Mesodermal cell (in vitro differentiated cells): ENCODE data around the gene EIF4A3.

ENCODE experiments used
- H3K27ac ChIP-seq: 2 replicates; pipeline ENCODE4 v1.7.0; 2013; ENCODE audit warnings: mild to moderate bottlenecking, low read depth, low read length, moderate library complexity; ENCODE audit not compliant: severe bottlenecking
- H3K36me3 ChIP-seq: 2 replicates; pipeline ENCODE4 v1.7.1; 2013; ENCODE audit warnings: mild to moderate bottlenecking, low read length, moderate library complexity; ENCODE audit not compliant: control insufficient read depth, insufficient read depth
- H3K4me1 ChIP-seq: one replicate; pipeline ENCODE4 v1.7.1; 2013; ENCODE audit warnings: mild to moderate bottlenecking, low read length; ENCODE audit not compliant: insufficient read depth, control insufficient read depth, poor library complexity, severe bottlenecking
- H3K4me3 ChIP-seq: 2 replicates; pipeline ENCODE4 v1.7.0; 2013; ENCODE audit warnings: low read length, control low read depth, mild to moderate bottlenecking; ENCODE audit not compliant: insufficient read depth, poor library complexity, severe bottlenecking; ENCODE audit errors: extremely low read depth
- H3K9me3 ChIP-seq: 2 replicates; pipeline ENCODE4 v1.7.1; 2013; ENCODE audit warnings: mild to moderate bottlenecking, low read length, moderate library complexity; ENCODE audit not compliant: control insufficient read depth
- WGBS, 2 experiments: methylation state at CpG; one replicate each; pipeline ENCODE4 v1.1.5; 2013; ENCODE audit warnings: missing lambda C conversion rate in 2 of 2; ENCODE audit not compliant: insufficient coverage in 2 of 2; 5-methylcytosine and 5-hydroxymethylcytosine counted together

Gene EIF4A3

DNA sequence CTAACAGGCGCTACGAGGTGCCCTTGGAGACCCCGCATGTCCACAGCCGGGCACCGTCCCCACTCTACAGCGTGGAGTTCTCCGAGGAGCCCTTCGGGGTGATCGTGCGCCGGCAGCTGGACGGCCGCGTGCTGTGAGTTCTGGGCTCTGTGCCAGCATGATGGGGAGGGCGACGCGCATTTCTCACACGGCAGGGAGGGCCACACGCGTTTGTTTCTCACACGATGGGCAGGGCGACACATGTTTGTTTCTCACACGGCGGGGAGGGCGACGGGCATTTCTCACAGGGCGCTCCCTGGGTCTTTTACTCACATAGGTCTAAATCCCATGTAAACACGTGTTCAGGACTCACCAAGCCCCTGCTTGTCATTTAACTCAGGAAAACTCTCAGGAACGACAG is 41.2 kb downstream of the EIF4A3 start:
- no peak overlapping the region for H3K27ac ChIP-seq
- no peaks in the 10 kb centered on the region for H3K36me3 ChIP-seq
- peaks cover 14% of the 10 kb centered on the region for H3K4me1 ChIP-seq
- H3K9me3 ChIP-seq, result no peaks in the 10 kb centered on the region
- 91 to 92% methylated on average over 29 of the region's 29 CpGs for WGBS, 2 experiments
- H3K4me3 ChIP-seq, result no peak overlapping the region

DNA sequence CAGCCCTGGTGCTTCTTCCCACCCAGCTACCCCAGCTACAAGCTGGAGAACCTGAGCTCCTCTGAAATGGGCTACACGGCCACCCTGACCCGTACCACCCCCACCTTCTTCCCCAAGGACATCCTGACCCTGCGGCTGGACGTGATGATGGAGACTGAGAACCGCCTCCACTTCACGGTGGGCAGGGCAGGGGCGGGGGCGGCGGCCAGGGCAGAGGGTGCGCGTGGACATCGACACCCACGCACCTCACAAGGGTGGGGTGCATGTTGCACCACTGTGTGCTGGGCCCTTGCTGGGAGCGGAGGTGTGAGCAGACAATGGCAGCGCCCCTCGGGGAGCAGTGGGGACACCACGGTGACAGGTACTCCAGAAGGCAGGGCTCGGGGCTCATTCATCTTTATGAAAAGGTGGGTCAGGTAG is 42.0 kb downstream of the EIF4A3 start:
- Histone ChIP-seq H3K4me1 (peaks cover 14% of the 10 kb centered on the region), H3K9me3 (no peaks in the 10 kb centered on the region), H3K36me3 (no peaks in the 10 kb centered on the region), H3K27ac (no peak overlapping the region), H3K4me3 (no peak overlapping the region)
- 91 to 97% methylated on average over 18 of the region's 18 CpGs for WGBS, 2 experiments

DNA sequence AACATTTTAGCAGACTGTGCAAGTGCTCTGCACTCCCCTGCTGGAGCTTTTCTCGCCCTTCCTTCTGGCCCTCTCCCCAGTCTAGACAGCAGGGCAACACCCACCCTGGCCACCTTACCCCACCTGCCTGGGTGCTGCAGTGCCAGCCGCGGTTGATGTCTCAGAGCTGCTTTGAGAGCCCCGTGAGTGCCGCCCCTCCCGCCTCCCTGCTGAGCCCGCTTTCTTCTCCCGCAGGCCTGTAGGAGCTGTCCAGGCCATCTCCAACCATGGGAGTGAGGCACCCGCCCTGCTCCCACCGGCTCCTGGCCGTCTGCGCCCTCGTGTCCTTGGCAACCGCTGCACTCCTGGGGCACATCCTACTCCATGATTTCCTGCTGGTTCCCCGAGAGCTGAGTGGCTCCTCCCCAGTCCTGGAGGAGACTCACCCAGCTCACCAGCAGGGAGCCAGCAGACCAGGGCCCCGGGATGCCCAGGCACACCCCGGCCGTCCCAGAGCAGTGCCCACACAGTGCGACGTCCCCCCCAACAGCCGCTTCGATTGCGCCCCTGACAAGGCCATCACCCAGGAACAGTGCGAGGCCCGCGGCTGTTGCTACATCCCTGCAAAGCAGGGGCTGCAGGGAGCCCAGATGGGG is 42.5 kb downstream of the EIF4A3 start:
- 75 to 88% methylated on average over 16 to 26 of the region's 26 CpGs for WGBS, 2 experiments
- Histone ChIP-seq H3K4me3 (no peak overlapping the region), H3K4me1 (peaks cover 14% of the 10 kb centered on the region), H3K36me3 (no peaks in the 10 kb centered on the region), H3K27ac (no peak overlapping the region), H3K9me3 (no peaks in the 10 kb centered on the region)

DNA sequence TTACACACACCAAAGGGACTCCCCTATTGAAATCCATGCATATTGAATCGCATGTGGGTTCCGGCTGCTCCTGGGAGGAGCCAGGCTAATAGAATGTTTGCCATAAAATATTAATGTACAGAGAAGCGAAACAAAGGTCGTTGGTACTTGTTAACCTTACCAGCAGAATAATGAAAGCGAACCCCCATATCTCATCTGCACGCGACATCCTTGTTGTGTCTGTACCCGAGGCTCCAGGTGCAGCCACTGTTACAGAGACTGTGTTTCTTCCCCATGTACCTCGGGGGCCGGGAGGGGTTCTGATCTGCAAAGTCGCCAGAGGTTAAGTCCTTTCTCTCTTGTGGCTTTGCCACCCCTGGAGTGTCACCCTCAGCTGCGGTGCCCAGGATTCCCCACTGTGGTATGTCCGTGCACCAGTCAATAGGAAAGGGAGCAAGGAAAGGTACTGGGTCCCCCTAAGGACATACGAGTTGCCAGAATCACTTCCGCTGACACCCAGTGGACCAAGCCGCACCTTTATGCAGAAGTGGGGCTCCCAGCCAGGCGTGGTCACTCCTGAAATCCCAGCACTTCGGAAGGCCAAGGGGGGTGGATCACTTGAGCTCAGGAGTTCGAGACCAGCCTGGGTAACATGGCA is 43.4 kb downstream of the EIF4A3 start:
- H3K9me3 ChIP-seq, result no peaks in the 10 kb centered on the region
- no peak overlapping the region for H3K27ac ChIP-seq
- peaks cover 14% of the 10 kb centered on the region for H3K4me1 ChIP-seq
- WGBS, 2 experiments, result 88% methylated on average over 14 to 17 of the region's 19 CpGs
- no peak overlapping the region for H3K4me3 ChIP-seq
- H3K36me3 ChIP-seq, result no peaks in the 10 kb centered on the region

DNA sequence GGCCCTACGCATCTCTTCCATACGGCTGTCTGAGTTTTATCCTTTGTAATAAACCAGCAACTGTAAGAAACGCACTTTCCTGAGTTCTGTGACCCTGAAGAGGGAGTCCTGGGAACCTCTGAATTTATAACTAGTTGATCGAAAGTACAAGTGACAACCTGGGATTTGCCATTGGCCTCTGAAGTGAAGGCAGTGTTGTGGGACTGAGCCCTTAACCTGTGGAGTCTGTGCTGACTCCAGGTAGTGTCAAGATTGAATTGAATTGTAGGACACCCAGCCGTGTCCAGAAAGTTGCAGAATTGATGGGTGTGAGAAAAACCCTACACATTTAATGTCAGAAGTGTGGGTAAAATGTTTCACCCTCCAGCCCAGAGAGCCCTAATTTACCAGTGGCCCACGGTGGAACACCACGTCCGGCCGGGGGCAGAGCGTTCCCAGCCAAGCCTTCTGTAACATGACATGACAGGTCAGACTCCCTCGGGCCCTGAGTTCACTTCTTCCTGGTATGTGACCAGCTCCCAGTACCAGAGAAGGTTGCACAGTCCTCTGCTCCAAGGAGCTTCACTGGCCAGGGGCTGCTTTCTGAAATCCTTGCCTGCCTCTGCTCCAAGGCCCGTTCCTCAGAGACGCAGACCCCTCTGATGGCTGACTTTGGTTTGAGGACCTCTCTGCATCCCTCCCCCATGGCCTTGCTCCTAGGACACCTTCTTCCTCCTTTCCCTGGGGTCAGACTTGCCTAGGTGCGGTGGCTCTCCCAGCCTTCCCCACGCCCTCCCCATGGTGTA is 44.1 kb downstream of the EIF4A3 start:
- peaks cover 14% of the 10 kb centered on the region for H3K4me1 ChIP-seq
- H3K4me3 ChIP-seq, result no peak overlapping the region
- no peak overlapping the region for H3K27ac ChIP-seq
- no peaks in the 10 kb centered on the region for H3K36me3 ChIP-seq
- no peaks in the 10 kb centered on the region for H3K9me3 ChIP-seq
- WGBS, 2 experiments, result 88 to 92% methylated on average over 13 to 15 of the region's 15 CpGs

DNA sequence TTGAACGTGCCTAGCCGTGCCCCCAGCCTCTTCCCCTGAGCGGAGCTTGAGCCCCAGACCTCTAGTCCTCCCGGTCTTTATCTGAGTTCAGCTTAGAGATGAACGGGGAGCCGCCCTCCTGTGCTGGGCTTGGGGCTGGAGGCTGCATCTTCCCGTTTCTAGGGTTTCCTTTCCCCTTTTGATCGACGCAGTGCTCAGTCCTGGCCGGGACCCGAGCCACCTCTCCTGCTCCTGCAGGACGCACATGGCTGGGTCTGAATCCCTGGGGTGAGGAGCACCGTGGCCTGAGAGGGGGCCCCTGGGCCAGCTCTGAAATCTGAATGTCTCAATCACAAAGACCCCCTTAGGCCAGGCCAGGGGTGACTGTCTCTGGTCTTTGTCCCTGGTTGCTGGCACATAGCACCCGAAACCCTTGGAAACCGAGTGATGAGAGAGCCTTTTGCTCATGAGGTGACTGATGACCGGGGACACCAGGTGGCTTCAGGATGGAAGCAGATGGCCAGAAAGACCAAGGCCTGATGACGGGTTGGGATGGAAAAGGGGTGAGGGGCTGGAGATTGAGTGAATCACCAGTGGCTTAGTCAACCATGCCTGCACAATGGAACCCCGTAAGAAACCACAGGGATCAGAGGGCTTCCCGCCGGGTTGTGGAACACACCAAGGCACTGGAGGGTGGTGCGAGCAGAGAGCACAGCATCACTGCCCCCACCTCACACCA is 44.8 kb downstream of the EIF4A3 start:
- Histone ChIP-seq H3K4me1 (peaks cover 14% of the 10 kb centered on the region), H3K27ac (peak overlapping the region; percentile 16), H3K9me3 (no peaks in the 10 kb centered on the region), H3K4me3 (peak overlapping the region; percentile 59), H3K36me3 (no peaks in the 10 kb centered on the region)
- 38 to 39% methylated on average over 19 of the region's 21 CpGs for WGBS, 2 experiments

DNA sequence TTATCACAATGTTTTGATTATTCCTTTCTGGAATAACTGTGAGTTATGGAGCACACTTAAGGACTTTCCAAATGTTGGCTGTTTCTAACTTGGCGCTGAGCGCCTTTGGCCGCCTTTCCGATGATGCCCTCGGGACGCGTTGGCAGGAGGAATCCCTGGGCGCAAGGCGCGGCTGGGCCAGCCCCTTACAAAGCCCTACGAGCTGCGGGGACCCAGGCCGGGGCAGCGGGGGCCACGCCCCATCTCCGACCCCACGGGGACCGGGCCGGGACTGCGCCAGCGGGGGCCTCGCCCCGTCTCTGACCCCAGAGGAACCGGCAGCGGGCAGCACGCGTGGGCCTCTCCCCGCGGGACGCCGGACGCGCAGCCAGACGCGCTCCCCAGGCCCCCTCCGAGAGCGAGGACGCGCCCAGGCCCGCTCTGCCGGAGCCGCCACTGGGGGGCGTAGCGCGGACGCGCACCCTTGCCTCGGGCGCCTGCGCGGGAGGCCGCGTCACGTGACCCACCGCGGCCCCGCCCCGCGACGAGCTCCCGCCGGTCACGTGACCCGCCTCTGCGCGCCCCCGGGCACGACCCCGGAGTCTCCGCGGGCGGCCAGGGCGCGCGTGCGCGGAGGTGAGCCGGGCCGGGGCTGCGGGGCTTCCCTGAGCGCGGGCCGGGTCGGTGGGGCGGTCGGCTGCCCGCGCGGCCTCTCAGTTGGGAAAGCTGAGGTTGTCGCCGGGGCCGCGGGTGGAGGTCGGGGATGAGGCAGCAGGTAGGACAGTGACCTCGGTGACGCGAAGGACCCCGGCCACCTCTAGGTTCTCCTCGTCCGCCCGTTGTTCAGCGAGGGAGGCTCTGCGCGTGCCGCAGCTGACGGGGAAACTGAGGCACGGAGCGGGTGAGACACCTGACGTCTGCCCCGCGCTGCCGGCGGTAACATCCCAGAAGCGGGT is 45.6 kb downstream of the EIF4A3 start, which contains the start of gene GAA:
Gene GAA (plus strand): TSS at position 571 of the 935 bp plus-strand sequence. CDS start 3,006 bp downstream, outside the sequence.
- 0 to 1% methylated on average over 48 to 78 of the region's 114 CpGs for WGBS, 2 experiments
- Histone ChIP-seq H3K4me3 (peak within 1 kb of the TSS; percentile 59), H3K27ac (peak within 1 kb of the TSS; percentile 16), H3K9me3 (no peaks in the 10 kb centered on the region), H3K36me3 (no peaks in the 10 kb centered on the region), H3K4me1 (peaks cover 14% of the 10 kb centered on the region)

DNA sequence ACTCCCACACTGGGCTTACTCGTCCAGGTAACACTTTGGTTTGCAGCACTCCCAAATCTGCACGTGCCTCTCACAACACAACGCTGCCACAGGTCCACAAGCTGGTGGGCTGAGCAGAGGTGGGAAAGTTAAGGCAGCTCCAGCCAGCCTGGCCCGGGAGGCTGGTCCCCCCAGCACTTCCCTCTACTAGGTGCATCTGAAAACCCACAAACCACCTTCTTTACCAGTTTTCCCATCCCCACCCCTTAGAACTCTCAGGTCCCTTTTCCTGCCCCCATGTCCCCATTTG is 46.9 kb downstream of the EIF4A3 start:
- H3K4me3 ChIP-seq, result no peak overlapping the region
- H3K4me1 ChIP-seq, result peaks cover 14% of the 10 kb centered on the region
- no peaks in the 10 kb centered on the region for H3K9me3 ChIP-seq
- 78 to 82% methylated on average over 1 to 4 of the region's 4 CpGs for WGBS, 2 experiments
- no peak overlapping the region for H3K27ac ChIP-seq
- H3K36me3 ChIP-seq, result no peaks in the 10 kb centered on the region

DNA sequence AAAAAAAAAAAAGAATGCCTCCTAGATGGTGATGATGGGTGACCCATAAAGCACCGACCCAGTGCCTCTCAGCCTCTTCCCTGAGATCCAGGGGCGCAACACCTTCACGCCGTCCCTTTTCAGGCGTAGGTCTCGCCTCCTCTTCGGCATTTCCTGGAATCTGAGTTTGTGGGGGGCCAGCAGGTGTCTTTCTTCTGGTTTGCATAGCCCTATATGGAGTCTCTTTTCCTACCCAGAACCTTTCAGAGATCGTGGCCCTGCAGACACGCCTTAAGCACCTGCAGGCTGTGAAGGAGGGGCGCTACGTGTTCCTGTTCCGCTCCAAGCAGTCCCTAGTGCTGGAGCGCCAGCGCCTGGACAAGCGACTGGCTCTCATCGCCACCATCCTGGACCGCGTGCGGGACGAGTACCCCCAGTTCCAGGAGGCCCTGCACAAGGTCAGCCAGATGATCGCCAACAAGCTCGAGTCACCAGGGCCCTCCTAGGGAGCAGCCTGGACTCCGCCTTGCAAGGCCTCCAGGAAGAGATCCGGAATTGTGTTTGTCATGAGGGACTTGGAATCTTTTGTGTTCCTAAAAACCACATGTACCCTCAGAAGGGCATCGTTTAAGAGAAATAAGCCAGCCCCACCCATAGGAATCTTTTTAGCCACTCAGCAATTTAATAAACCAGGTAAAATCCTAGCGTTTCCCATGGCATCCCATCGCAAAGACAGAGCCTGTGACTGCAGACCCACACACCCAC is 47.5 kb downstream of the EIF4A3 start:
- WGBS, 2 experiments, result 91% methylated on average over 21 to 23 of the region's 27 CpGs
- peaks cover 13% of the 10 kb centered on the region for H3K4me1 ChIP-seq

More for the DNA sequence above, 47.5 kb downstream of the EIF4A3 start:
- H3K9me3 ChIP-seq, result no peaks in the 10 kb centered on the region
- H3K4me3 ChIP-seq, result no peak overlapping the region
- no peaks in the 10 kb centered on the region for H3K36me3 ChIP-seq
- H3K27ac ChIP-seq, result no peak overlapping the region
